Heart right ventricle (tissue), 16 donors: ENCODE results near the gene CDC20B. TPM values are rescaled to one million over a fixed set of nuclear protein-coding genes. Genes with fewer than 3 reads are reported as not detected.

ENCODE experiments used
- ATAC-seq, 8 donors: fragments of 200-7000 bp; cut with Tn5 transposase; one replicate each; pipeline ENCODE4 v1.9.1; 2020; ENCODE audit warnings: mild to moderate bottlenecking in 8 of 8, moderate library complexity in 8 of 8, moderate number of reproducible peaks in 1 of 8
- DNase-seq, 2 donors: peaks; one replicate each; pipeline ENCODE4 v3.0.0-alpha.2; 2020
- H3K27ac ChIP-seq, 10 donors: fragments of 200-600 bp; sonication (generic) in 2 of 10; one replicate each; pipeline versions ENCODE4 v1.5.0 to v1.8.0; 2020 to 2022; ENCODE audit warnings: mild to moderate bottlenecking in 3 of 10
- H3K27me3 ChIP-seq, 7 donors: fragments of 200-600 bp; one replicate each; pipeline ENCODE4 v1.8.0; 2021 to 2022; ENCODE audit warnings: mild to moderate bottlenecking in 2 of 7
- H3K36me3 ChIP-seq, 9 donors: fragments of 200-600 bp; sonication (generic) in 1 of 9; one replicate each; pipeline versions ENCODE4 v1.5.0 to v1.8.0; 2020 to 2022; ENCODE audit warnings: mild to moderate bottlenecking in 2 of 9
- H3K4me1 ChIP-seq, 9 donors: fragments of 200-600 bp; sonication (generic) in 1 of 9; one replicate each; pipeline versions ENCODE4 v1.5.0 to v1.8.0; 2020 to 2022; ENCODE audit warnings: mild to moderate bottlenecking in 4 of 9
- H3K4me3 ChIP-seq, 10 donors: fragments of 200-600 bp; sonication (generic) in 2 of 10; one replicate each; pipeline versions ENCODE4 v1.5.0 to v1.8.0; 2020 to 2022; ENCODE audit warnings: mild to moderate bottlenecking in 7 of 10, moderate library complexity in 2 of 10
- H3K9me3 ChIP-seq, 11 donors: fragments of 200-600 bp in 10 of 11; sonication (generic) in 2 of 11; one replicate each; pipeline versions ENCODE4 v1.5.0 to v1.8.0; 2013 to 2022; ENCODE audit warnings: mild to moderate bottlenecking in 2 of 11, control low read depth in 1 of 11, moderate library complexity in 1 of 11
- WGBS, 2 donors: extraction: QIAGEN DNeasy Blood & Tissue Kit; methylation state at CpG; one replicate each; pipeline ENCODE4 v1.1.7; 2013; ENCODE audit warnings: inconsistent platforms in 1 of 2; 5-methylcytosine and 5-hydroxymethylcytosine counted together
- intact Hi-C, 10 donors: fragments of 100-400 bp; cut with DNase I; formaldehyde crosslinking; loops; one replicate each; pipeline versions ENCODE4 v1.11.1 to v1.14.2; 2022
- polyA plus RNA-seq, 2 donors: library from polyadenylated mRNA; stranded (reverse); fragments of 200-250 nt; gene quantifications; one replicate each; pipeline ENCODE4 v1.2.3, GENCODE V29; 2013
- total RNA-seq, 10 donors: library from RNA; stranded (reverse); fragmentation: NEBNext Ultra II Directional in 3 of 10; extraction: Animal tissue kit (Norgen Biotek cat#: 25700) in 3 of 10; gene quantifications; one replicate each; pipeline versions ENCODE4 v1.2.1 to v1.2.4, GENCODE V29; 2021 to 2023
- TF ChIP-seq, protein P1 (sequence below), 9 donors: fragments of 200-600 bp; sonication (generic) in 2 of 9; IDR thresholded peaks; one replicate each; pipeline versions ENCODE4 v1.5.0 to v1.8.0; 2021 to 2022; ENCODE audit warnings: antibody characterized with exemption in 9 of 9, mild to moderate bottlenecking in 5 of 9, moderate library complexity in 1 of 9
- donor health status: Arrhythmogenic right ventricular cardiomyopathy.
- donor health status: ischemic (EF 13 %, LVEDD 7.1; RV severe dilation, severe dysfunction).
- donor health status: healthy with polysubstance abuse.
- donor health status: DM: no; HTN: yes; CAD: no.
- donor health status: DM: no; HTN: no; CAD: no.
- donor health status: ischemic (EF 25% LVEDD 6.9; RV normal size, moderate dysfunction).
- donor health status: ischemic (EF 25% LVEDD 5.7; RV mildly dilated, moderate dysfunction).
- donor health status: healthy.
- donor health status: DM: yes; HTN: yes; CAD: no.
- donor health status: Ischemic cardiomyopathy.
- donor health status: ischemic (EF 35%, LVEDD 5.7; RV mildly dilated, moderate dysfunction).
- donor health status: nonischemic (EF 11% LVEDD 7.7; RV severe dilation, severe dysfunction).
- donor health status: DM: yes; HTN: yes; CAD: no.
- donor health status: PGD.
- donor health status: ischemic (EF 29% LVEDD 5.4; RV normal size, mild dysfunction).
- donor health status: nonischemic (EF 23%, LVEDD 6.1; RV moderate dilation, normal function).

Gene CDC20B
- total and polyA plus RNA-seq, 12 donors = not detected

DNA sequence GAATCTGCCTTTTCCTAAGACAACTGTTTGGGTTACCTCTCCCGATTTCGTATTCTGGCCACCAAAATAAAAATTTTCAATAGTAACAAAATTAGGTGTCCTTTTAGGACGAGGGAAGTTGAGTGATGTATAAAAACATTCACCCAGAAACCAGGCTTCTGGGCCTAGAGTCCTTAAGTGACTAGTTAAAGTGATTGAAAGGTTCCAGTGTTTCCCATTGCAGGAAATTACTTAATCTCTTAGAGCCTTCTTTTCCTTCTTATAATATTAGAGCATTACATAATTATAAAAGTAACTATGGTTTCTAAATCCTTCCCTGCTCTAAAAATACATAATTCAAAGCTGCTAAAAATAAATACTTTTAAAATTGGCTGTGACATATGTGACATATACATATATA is 46.8 kb upstream of the CDC20B start:
- intact Hi-C loops = loop anchor here in 2 of 10 donors (5.0 to 10.0 kb wide), 2 partner anchors 42 to 45 kb away; partner anchors contain the start of gene CDC20B (in 1 of the 2)
- WGBS, 2 donors = 95% methylated on average over 3 of the region's 3 CpGs
- Histone ChIP-seq H3K27ac (no peak overlapping the region), H3K9me3 (no peaks in the 10 kb centered on the region), H3K27me3 (peaks cover 37 to 92% (median 86%) of the 10 kb centered on the region in 7 donors), H3K4me1 (peaks cover 0 to 26% (median 12%) of the 10 kb centered on the region in 9 donors), H3K36me3 (no peaks in the 10 kb centered on the region), H3K4me3 (no peak overlapping the region)
- ATAC-seq (no peak), DNase-seq (no peak)
- TF ChIP-seq, protein P1, sequence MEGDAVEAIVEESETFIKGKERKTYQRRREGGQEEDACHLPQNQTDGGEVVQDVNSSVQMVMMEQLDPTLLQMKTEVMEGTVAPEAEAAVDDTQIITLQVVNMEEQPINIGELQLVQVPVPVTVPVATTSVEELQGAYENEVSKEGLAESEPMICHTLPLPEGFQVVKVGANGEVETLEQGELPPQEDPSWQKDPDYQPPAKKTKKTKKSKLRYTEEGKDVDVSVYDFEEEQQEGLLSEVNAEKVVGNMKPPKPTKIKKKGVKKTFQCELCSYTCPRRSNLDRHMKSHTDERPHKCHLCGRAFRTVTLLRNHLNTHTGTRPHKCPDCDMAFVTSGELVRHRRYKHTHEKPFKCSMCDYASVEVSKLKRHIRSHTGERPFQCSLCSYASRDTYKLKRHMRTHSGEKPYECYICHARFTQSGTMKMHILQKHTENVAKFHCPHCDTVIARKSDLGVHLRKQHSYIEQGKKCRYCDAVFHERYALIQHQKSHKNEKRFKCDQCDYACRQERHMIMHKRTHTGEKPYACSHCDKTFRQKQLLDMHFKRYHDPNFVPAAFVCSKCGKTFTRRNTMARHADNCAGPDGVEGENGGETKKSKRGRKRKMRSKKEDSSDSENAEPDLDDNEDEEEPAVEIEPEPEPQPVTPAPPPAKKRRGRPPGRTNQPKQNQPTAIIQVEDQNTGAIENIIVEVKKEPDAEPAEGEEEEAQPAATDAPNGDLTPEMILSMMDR (IDR thresholded peaks at IDR 0.05) = no peak

DNA sequence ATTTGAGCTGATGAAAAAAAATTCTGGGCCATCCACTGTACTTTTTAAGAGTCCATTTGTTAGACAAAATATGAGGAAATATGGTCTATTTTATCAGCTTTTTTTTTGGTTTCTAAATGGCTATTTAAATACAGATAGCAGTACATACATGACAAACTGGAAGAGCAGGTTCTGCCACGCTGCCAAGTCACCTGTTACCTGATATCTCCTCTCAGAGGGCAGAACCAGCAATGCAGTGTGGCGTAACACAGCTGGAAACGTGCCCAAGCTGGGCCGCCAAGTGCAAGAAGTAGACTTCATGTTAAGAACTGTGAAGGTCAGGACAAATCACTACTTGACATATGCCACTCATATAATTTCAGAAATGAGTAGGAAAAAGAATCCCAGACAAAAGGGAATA is 46.0 kb upstream of the CDC20B start:
- H3K4me1 ChIP-seq = peaks cover 0 to 26% (median 12%) of the 10 kb centered on the region in 9 donors
- no peaks in the 10 kb centered on the region for H3K36me3 ChIP-seq
- peaks cover 33 to 88% (median 82%) of the 10 kb centered on the region in 7 donors for H3K27me3 ChIP-seq
- H3K4me3 ChIP-seq = no peak overlapping the region
- H3K27ac ChIP-seq = no peak overlapping the region
- H3K9me3 ChIP-seq = no peaks in the 10 kb centered on the region
- TF ChIP-seq, protein P1 (IDR thresholded peaks at IDR 0.05) = no peak
- DNase-seq (no peak), ATAC-seq (no peak)
- 51 to 77% methylated on average over 4 of the region's 4 CpGs for WGBS, 2 donors
- intact Hi-C loops = no loop called here

DNA sequence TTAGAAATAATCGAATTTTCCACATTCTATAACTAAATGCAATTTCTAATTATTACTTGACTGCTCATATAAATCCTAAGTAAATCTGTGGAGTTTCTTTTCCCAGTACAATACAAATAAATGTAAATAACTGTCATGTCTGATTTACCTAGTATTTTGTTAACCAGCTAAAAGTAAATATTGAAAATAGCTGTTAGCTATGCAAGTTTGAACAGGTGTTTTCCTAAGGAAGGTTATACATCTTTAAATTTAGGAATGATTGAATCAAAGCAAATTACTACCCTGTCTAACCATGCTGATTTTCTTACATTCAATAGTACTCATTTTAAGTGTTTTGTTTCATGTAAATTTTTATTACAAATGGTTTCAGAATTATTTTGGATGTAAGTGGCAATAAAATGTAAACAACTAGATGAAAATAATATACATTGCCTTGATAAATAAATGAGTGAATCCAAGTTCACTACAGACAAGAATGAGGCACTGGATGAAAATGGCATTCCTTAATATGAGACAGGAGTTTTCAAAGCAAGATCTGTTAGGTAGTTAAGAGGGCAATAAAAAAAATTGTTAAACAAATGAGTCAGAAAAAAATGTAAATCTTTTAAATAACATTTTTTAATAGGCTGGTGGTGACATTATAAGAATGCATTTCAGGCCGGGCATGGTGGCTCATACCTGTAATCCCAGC is 38.4 kb upstream of the CDC20B start:
- peaks cover 0 to 40% (median 23%) of the 10 kb centered on the region in 7 donors for H3K27me3 ChIP-seq
- H3K27ac ChIP-seq = no peak overlapping the region
- intact Hi-C loops = no loop called here
- no peak for ATAC-seq
- H3K36me3 ChIP-seq = no peaks in the 10 kb centered on the region
- TF ChIP-seq, protein P1 (IDR thresholded peaks at IDR 0.05) = no peak
- H3K4me3 ChIP-seq = no peak overlapping the region
- 80 to 88% methylated on average over 2 of the region's 2 CpGs for WGBS, 2 donors
- H3K9me3 ChIP-seq = no peaks in the 10 kb centered on the region
- no peaks in the 10 kb centered on the region for H3K4me1 ChIP-seq
- no peak for DNase-seq

DNA sequence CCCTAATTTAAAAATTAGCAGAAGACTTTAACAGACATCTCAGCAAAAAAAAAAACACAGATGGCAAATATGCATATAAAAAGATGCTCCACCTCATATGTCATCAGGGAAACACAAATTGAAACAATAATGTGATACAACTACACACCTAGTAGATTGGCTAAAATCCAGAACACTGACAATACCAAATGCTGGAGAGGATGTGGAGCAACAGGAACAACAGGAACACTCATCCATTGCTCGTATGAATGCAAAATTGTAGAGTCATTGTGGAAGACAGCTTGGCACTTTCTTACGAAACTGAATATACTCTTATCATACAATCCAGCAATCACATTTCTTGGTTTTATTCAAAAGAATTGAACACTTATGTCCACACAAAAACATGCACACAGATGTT is 32.0 kb upstream of the CDC20B start:
- Histone ChIP-seq H3K9me3 (no peaks in the 10 kb centered on the region), H3K27ac (no peak overlapping the region), H3K36me3 (no peaks in the 10 kb centered on the region), H3K4me1 (no peaks in the 10 kb centered on the region), H3K27me3 (peaks cover 0 to 54% (median 44%) of the 10 kb centered on the region in 7 donors), H3K4me3 (no peak overlapping the region)
- ATAC-seq = no peak
- no peak for DNase-seq
- TF ChIP-seq, protein P1 (IDR thresholded peaks at IDR 0.05) = no peak
- 44 to 60% methylated on average over 2 of the region's 2 CpGs for WGBS, 2 donors
- intact Hi-C loops = no loop called here
